ENCODE measurements around the gene OLIG2.

Gene OLIG2

DNA sequence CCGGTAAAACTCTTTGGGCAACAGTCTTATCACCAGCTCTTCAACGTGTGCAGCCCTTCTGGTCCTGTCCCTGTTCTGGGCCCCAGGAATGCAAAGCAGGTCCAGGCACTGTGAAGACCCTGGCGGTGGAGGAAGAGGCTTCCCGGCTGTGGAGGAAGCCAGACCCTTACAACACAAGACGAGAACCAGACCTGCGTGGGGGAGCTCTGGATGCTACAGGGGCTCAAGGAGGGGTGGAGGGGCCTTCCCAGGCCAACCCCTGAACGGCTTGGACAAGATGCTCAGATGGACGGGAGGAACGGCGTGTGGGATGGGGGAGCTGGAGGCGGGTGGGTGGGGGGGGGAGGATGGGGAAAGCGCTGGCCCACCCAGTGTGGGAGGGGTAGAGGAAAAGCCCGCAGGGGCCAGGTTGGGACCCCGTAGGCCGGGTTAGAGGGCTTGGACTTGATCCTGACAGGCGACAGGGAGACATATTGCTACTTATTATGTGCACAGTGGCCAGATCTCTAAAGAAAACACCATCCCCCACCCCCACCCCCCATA, 5.1 kb upstream of the OLIG2 start:
- no peak for DNase-seq

DNA sequence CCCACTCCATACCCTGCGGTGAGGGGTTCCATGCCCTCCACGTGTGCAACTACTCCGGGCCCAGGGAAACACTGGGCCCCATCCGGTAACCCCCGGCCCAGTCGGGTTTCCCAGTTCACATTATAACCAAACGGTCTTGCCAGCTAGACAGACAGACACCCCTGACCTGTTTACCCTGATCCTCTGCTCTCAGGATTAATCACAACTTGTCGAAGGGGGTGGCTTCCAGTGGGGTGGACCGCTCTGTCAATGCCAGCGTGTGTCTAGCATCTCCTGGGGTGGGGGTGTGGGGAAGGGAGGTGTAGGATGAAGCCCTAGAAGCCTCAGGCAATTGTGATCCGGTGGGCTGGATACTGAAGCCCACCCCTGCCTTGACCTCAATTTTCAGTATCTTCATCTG, 4.6 kb upstream of the OLIG2 start:
- DNase-seq = no peak

DNA sequence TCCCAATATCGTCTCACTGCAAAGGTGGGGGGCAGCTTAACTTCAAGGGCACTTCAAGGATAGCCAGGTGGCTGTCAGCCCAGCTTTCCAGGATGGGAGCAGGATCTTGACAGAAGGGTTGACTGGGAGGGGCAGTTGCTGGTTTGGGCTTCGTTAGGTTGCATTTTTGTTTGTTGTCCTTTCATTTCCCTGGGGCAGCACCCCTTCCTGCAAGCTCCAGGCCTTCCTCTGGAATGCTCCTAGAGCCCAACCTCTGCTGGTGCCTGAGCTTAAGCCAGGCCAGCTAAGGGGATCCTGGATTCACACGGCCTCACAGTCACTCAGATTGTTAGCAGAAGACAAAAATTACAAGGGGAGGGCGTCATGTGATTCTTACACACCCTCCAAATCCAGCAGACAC, 4.1 kb upstream of the OLIG2 start:
- DNase-seq = no peak

DNA sequence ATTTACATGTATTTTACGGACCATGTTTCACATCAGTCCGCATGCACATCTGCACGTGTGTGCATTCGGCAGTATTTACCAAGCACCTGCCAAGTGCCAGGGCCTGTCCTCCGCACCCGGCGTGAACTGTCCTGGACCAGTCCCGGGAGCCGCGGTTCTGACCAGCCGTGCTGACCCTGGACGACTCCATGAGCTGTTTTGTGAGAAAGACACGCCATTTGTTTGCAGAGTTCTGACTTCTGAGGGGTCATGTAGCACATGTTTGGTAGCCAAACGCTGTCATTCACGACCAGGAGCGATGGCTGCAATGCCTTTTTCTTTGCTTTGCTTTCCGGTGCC, 3.3 kb upstream of the OLIG2 start:
- DNase-seq = no peak

DNA sequence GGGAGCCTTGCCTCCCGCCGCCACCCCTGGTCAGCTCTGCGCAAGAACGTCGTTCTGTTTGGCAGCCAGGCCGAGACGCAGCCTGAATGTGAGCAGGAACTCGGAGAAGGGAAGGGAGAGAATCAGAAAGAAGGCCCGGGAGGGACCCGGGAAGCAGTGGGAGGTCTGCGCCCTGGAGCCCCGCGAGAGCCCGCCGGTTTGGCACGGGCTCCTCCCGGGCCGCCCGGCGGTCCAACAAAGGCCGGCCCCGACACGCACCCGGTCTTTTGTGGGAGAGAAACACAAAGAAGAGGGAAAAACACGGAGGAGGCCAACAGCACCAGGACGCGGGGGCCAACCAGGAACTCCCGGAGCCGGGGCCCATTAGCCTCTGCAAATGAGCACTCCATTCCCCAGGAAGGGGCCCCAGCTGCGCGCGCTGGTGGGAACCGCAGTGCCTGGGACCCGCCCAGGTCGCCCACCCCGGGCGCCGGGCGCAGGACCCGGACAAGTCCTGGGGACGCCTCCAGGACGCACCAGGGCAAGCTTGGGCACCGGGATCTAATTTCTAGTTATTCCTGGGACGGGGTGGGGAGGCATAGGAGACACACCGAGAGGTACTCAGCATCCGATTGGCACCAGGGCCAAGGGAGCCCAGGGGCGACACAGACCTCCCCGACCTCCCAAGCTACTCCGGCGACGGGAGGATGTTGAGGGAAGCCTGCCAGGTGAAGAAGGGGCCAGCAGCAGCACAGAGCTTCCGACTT, 2.7 kb upstream of the OLIG2 start:
- no peak for DNase-seq

DNA sequence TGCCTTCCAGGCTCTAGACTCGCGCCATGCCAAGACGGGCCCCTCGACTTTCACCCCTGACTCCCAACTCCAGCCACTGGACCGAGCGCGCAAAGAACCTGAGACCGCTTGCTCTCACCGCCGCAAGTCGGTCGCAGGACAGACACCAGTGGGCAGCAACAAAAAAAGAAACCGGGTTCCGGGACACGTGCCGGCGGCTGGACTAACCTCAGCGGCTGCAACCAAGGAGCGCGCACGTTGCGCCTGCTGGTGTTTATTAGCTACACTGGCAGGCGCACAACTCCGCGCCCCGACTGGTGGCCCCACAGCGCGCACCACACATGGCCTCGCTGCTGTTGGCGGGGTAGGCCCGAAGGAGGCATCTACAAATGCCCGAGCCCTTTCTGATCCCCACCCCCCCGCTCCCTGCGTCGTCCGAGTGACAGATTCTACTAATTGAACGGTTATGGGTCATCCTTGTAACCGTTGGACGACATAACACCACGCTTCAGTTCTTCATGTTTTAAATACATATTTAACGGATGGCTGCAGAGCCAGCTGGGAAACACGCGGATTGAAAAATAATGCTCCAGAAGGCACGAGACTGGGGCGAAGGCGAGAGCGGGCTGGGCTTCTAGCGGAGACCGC, 2.0 kb upstream of the OLIG2 start:
- no peak for DNase-seq

DNA sequence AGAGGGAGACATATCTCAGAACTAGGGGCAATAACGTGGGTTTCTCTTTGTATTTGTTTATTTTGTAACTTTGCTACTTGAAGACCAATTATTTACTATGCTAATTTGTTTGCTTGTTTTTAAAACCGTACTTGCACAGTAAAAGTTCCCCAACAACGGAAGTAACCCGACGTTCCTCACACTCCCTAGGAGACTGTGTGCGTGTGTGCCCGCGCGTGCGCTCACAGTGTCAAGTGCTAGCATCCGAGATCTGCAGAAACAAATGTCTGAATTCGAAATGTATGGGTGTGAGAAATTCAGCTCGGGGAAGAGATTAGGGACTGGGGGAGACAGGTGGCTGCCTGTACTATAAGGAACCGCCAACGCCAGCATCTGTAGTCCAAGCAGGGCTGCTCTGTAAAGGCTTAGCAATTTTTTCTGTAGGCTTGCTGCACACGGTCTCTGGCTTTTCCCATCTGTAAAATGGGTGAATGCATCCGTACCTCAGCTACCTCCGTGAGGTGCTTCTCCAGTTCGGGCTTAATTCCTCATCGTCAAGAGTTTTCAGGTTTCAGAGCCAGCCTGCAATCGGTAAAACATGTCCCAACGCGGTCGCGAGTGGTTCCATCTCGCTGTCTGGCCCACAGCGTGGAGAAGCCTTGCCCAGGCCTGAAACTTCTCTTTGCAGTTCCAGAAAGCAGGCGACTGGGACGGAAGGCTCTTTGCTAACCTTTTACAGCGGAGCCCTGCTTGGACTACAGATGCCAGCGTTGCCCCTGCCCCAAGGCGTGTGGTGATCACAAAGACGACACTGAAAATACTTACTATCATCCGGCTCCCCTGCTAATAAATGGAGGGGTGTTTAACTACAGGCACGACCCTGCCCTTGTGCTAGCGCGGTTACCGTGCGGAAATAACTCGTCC, 1.3 kb upstream of the OLIG2 start:
- DNase-seq = no peak

DNA sequence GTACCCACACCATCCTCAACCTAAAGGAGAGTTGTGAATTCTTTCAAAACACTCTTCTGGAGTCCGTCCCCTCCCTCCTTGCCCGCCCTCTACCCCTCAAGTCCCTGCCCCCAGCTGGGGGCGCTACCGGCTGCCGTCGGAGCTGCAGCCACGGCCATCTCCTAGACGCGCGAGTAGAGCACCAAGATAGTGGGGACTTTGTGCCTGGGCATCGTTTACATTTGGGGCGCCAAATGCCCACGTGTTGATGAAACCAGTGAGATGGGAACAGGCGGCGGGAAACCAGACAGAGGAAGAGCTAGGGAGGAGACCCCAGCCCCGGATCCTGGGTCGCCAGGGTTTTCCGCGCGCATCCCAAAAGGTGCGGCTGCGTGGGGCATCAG, 638 bp upstream of the OLIG2 start:
- no peak for DNase-seq

DNA sequence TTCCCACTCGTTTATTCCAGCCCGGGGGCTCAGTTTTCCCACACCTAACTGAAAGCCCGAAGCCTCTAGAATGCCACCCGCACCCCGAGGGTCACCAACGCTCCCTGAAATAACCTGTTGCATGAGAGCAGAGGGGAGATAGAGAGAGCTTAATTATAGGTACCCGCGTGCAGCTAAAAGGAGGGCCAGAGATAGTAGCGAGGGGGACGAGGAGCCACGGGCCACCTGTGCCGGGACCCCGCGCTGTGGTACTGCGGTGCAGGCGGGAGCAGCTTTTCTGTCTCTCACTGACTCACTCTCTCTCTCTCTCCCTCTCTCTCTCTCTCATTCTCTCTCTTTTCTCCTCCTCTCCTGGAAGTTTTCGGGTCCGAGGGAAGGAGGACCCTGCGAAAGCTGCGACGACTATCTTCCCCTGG, 716 bp downstream of the OLIG2 start:
- DNase-seq = no peak

DNA sequence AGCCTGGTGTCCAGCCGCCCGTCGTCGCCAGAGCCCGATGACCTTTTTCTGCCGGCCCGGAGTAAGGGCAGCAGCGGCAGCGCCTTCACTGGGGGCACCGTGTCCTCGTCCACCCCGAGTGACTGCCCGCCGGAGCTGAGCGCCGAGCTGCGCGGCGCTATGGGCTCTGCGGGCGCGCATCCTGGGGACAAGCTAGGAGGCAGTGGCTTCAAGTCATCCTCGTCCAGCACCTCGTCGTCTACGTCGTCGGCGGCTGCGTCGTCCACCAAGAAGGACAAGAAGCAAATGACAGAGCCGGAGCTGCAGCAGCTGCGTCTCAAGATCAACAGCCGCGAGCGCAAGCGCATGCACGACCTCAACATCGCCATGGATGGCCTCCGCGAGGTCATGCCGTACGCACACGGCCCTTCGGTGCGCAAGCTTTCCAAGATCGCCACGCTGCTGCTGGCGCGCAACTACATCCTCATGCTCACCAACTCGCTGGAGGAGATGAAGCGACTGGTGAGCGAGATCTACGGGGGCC, 1.2 kb downstream of the OLIG2 start:
- DNase-seq = no peak

DNA sequence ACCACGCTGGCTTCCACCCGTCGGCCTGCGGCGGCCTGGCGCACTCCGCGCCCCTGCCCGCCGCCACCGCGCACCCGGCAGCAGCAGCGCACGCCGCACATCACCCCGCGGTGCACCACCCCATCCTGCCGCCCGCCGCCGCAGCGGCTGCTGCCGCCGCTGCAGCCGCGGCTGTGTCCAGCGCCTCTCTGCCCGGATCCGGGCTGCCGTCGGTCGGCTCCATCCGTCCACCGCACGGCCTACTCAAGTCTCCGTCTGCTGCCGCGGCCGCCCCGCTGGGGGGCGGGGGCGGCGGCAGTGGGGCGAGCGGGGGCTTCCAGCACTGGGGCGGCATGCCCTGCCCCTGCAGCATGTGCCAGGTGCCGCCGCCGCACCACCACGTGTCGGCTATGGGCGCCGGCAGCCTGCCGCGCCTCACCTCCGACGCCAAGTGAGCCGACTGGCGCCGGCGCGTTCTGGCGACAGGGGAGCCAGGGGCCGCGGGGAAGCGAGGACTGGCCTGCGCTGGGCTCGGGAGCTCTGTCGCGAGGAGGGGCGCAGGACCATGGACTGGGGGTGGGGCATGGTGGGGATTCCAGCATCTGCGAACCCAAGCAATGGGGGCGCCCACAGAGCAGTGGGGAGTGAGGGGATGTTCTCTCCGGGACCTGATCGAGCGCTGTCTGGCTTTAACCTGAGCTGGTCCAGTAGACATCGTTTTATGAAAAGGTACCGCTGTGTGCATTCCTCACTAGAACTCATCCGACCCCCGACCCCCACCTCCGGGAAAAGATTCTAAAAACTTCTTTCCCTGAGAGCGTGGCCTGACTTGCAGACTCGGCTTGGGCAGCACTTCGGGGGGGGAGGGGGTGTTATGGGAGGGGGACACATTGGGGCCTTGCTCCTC, 1.9 kb downstream of the OLIG2 start:
- DNase-seq = no peak

DNA sequence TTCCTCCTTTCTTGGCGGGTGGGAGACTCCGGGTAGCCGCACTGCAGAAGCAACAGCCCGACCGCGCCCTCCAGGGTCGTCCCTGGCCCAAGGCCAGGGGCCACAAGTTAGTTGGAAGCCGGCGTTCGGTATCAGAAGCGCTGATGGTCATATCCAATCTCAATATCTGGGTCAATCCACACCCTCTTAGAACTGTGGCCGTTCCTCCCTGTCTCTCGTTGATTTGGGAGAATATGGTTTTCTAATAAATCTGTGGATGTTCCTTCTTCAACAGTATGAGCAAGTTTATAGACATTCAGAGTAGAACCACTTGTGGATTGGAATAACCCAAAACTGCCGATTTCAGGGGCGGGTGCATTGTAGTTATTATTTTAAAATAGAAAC, 2.5 kb downstream of the OLIG2 start:
- no peak for DNase-seq

DNA sequence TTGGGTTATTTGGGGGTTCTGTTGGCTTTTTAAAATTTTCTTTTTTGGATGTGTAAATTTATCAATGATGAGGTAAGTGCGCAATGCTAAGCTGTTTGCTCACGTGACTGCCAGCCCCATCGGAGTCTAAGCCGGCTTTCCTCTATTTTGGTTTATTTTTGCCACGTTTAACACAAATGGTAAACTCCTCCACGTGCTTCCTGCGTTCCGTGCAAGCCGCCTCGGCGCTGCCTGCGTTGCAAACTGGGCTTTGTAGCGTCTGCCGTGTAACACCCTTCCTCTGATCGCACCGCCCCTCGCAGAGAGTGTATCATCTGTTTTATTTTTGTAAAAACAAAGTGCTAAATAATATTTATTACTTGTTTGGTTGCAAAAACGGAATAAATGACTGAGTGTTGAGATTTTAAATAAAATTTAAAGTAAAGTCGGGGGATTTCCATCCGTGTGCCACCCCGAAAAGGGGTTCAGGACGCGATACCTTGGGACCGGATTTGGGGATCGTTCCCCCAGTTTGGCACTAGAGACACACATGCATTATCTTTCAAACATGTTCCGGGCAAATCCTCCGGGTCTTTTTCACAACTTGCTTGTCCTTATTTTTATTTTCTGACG, 3.1 kb downstream of the OLIG2 start:
- DNase-seq = no peak

DNA sequence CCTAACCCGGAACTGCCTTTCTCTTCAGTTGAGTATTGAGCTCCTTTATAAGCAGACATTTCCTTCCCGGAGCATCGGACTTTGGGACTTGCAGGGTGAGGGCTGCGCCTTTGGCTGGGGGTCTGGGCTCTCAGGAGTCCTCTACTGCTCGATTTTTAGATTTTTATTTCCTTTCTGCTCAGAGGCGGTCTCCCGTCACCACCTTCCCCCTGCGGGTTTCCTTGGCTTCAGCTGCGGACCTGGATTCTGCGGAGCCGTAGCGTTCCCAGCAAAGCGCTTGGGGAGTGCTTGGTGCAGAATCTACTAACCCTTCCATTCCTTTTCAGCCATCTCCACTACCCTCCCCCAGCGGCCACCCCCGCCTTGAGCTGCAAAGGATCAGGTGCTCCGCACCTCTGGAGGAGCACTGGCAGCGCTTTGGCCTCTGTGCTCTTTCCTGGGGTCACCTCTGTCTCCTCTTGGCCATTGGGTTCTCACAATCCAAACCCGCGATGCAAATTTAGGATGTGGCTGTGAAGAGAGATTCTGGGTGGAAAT, 3.7 kb downstream of the OLIG2 start:
- no peak for DNase-seq

DNA sequence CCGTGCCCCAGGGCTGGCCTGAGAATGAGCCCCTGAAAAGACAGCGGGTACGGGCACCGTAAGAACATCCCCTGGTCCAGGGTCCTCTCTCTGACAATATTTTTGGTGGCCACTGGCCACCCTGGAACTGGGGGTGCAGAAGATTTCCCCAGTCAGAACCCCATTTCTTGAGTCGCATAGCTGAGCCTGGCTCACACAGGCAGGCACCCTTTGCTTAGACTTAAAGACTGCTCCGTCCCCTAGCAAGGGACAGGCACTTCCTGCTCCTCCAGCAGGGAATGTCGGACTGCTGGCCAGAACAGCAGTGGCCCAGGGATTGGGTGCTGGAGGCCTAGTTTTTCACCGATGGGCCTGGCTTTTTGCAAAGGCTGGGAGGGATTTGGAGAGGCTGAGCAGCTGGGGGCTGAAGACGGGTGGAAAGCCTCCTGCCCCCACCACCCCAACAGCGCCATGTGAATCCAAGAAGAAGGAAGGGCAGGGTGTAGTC, 4.3 kb downstream of the OLIG2 start:
- no peak for DNase-seq

DNA sequence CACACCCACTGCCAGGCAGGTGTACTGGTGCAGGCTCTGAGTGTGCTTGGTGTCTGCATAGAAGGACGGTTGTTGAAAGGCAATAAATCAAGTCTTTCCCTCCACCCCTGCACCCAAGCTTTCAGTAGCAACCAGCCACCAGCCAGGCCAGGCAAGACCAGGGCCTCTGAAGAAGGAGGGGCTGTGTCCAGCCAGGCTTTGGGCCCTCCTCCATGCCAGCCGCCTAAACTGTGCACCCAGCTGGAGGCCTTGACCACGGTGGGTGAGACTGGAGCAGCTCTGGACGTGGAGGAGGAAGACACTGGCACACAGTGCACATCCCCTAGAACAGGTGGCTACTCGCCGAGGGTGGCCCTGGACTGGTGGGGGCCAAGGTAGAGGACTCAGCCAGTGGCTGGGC, 4.9 kb downstream of the OLIG2 start:
- no peak for DNase-seq

DNA sequence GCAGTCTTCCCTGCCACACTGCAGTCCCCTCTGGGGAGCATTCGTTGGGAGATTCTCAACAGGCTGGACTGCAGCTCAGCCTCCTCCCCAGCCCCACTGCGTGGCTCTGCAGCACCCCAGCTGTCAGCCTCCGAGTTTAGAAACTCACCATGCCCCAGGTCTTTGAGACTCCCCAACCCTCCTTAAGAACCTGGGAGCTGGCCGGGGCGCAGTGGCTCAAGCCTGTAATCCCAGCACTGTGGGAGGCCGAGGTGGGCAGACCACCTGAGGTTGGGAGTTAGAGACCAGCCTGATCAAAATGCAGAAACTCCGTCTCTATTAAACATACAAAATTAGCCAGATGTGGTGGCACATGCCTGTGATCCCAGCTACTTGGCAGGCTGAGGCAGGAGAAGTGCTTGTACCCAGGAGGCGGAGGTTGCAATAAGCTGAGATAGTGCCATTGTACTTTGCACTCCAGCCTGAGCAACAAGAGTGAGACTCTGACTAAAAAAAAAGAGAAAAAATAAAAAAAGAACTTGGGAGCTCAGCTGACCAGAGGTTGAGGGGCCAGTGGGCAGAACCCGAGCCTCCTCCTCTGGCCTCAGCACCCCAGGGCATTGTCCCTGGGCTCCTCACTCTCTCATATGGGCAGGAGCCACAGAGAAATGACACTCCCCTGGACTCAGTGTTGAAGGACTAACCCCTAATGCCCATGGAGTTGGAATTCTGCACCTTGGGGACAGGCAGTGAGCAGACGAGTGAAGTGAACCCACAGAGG, 5.6 kb downstream of the OLIG2 start:
- no peak for DNase-seq

DNA sequence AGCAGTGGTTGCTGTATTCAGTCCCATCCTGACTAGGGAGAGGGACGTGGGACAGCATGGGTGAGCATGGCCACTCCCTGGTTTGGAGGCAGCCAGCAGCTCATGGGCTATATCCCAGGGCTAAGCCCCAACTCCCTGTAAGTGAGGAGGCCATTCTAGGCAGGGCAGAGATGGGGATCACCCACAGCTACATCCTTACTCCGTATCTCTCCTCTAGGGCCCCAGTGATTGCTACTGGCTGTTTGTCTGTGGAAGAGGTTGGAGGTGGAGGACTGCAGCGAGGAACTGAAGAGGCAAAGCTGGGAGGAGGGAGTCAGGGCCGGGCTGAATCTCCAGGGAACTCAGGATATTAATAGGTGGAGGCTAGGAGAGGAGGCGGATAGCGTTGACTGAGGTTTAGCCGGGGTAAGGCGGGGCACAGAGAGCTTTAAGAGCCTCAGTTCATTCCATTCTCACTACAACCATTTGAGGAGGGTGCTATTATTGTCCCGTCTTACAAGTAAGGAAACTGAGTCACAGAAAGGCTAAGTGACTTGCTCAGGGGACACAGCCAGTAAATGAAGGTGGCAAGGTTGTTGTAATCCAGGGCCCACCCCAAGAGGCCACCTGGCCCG, 6.8 kb downstream of the OLIG2 start:
- DNase-seq = no peak

DNA sequence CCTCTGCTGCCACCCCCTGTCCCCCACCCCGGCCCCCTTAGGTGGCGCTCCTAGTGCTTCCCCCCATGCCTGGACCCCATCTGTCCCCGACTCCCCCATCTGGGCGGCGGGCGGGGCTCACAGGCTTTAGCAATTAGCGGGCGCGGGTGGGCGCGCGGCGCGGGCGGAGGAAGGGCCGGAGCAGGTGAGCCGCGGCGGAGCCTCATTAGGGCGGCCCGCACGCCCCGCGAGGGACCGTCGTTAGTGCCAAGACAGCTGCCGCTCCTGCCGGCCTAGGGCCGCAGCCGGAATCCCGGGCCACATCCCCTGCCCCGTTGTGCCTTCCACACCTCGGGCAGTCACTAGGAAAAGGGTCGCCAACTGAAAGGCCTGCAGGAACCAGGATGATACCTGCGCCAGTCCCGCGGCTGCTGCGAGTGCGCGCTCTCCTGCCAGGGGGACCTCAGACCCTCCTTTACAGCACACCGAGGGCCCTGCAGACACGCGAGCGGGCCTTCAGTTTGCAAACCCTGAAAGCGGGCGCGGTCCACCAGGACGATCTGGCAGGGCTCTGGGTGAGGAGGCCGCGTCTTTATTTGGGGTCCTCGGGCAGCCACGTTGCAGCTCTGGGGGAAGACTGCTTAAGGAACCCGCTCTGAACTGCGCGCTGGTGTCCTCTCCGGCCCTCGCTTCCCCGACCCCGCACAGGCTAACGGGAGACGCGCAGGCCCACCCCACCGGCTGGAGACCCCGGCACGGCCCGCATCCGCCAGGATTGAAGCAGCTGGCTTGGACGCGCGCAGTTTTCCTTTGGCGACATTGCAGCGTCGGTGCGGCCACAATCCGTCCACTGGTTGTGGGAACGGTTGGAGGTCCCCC, 7.6 kb downstream of the OLIG2 start:
- no peak for DNase-seq

Data from amniotic stem cell (primary cell).